HG02943 (cell line): ENCODE measurements around the gene BLVRB.
"Not testable (repeated sequence)": the region's sequence is repeated elsewhere in the genome, so short reads cannot be mapped to it uniquely, and the experiment has no call there.

ENCODE experiments used
- ATAC-seq: cut with Tn5 transposase; IDR thresholded peaks from one replicate; pipeline ENCODE4 v1.9.1; 2021; ENCODE audit warnings: mild to moderate bottlenecking, low read depth, moderate library complexity; ENCODE audit not compliant: unreplicated experiment

BLVRB gene

GRCh38 chr19:40453151-40453735 lies 12.3 kb downstream of the BLVRB start:
- ATAC-seq, result no peak

DNA sequence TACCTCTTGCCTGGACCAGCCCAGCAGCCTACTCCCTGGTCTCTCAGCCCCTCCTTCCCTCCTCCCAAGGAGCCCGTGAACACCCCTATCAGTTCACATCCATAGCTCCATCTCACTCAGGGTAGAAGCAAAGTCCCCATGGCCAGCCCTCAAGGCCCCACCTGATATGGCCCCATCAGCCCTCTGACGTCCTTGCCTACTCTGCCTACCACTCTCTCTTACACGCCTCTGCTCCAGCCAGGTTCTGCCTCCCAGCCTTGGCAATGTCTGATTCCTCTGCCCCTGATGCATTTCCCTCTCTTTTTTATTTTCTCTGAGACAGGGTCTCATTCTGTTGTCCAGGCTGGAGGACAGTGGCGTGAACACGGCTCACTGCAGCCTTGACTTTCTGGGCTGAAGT lies 13.5 kb downstream of the BLVRB start:
- no peak for ATAC-seq

GRCh38 chr19:40450664-40451063 lies 14.9 kb downstream of the BLVRB start:
- no peak for ATAC-seq

DNA sequence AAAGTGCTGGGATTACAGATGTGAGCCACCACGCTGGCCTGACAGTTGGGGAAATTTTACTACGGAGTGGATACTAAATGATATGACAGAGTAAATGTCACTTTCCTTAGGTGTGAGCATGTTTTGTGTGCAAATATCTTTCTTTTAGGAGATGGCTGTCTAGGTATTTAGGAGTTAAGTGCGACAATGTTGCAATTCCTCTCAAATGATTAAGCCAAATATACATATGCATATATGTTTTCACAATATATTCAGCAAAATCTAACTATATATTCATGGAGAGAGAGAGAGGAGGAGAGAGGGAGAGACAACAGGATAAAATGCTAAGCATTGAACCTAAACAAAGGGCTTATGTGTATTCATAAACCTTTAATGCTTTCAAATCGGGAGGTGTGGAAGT lies 16.0 kb downstream of the BLVRB start:
- no peak for ATAC-seq

DNA sequence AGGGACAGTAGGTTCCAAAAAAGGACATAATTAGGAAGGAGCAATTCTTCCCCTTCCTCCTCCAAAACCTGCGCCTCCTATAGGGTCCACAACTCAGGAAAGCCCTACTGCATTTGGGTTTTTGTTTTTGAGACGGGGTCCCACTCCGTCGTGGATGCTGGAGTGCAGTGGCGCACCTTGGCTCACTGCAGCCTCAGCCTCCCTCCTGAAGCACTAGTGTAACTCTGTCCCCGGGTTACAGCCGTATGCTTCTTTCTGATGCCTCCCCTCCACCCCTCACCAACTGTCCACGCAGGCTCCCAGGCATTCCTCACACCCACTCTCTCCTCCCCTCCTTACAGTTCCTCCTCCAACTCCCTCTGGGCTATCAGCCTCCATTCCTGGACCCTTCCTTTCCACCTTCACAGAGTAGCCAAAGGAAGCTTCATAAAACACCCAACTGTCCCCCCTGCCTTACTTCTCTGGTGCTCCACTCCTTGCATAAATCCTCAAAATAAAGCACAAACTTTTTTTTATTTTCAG lies 19.2 kb downstream of the BLVRB start:
- no peak for ATAC-seq

DNA sequence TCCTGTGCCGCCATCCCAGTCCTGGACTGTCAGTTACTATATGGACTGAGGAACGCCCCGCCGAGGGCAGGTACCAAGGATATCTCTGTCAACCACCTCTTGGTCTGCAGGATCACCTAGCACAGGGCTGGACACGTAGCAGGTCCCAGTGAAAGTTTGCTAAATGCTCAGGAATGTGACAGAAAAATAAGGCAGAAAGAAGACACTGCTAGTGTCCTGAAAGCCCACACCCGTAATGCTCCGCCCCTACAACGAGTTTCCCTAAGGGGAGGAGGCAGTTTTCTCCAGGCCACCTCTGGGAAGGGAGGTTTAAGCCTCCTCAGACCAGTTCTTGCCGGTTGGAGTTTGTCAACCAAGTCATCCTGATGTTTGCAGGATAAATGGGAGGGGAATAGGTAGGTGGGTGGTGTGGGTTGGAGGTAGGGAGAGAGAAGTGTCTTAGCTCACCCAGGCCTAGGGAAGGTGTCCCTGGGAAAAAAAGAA lies 19.7 kb downstream of the BLVRB start:
- no peak for ATAC-seq

- no peak for ATAC-seq
These were observed 20.7 kb downstream of the BLVRB start for GRCh38 chr19:40444825-40445312.

DNA sequence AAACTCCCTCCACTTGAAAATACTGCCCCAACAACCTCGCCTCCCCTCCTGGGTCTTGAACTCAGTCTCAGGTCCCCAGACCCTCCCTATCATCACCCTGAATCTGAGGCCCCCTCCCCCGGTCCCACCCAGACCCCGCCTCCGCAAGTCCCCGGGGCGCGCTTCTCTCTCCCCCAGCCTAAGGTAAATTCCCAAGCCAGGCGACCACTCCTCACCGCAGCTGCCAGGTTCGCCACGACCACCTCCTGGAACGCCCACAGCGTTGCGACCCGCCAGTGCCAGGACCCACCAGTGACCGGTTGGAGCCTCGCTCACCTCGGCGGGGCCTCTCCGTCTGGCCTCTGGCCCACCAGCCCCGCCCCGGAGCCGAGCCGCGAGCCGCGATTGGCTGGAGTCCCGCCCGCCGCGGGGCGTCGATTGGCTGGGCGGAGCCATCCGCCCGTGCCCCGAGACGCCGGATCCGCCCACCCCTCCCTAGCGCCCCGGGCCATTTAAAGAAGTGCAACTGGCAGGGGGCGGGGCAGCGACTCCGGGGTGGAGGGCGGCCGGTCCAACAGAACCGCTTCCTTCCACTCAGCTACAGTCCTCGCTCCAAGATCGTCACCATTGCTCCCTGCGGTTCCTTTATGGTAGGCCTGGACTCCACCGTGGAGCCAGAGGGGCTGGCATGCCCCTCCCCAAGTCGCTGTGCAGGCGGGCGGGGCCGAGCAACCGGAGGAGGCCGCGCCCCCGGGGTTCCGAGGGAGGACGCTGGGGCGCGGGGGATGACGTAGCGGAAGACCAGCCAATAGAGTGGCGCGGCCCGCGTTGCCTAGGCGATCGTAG lies 21.3 kb downstream of the BLVRB start, which contains the start of gene SERTAD3:
TSS of gene SERTAD3 (minus strand) at position 336 of the 825 bp plus-strand sequence. CDS start 2,255 bp downstream, outside the sequence.
- peak; percentile 63 for ATAC-seq

- peak; percentile 72 for ATAC-seq
These were observed 22.2 kb downstream of the BLVRB start for GRCh38 chr19:40443131-40443999.

GRCh38 chr19:40442328-40443130 lies 23.0 kb downstream of the BLVRB start:
- ATAC-seq, result no peak

GRCh38 chr19:40441719-40442253 lies 23.8 kb downstream of the BLVRB start:
- no peak for ATAC-seq

DNA sequence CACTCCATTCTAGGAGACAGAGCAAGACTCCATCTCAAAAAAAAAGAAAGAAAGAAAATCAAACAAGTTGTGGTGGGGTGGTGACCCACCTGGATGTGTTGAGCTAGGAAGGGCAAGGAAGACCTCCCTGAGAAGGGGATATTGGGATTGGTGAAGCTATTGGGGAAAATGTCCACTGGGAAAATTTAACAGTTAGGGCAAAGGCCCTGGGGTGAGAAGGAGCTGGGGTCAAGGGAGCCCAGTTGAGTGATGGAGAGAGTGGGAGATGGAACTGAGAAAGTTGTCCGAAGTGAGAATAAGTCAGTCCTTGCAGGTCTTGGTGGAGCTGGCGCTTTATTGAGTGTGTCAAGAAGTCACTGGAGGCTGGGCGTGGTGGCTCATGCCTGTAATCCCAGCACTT lies 27.3 kb downstream of the BLVRB start:
- ATAC-seq, result no peak

- ATAC-seq, result no peak
These were observed 31.9 kb downstream of the BLVRB start for GRCh38 chr19:40433391-40434216.

GRCh38 chr19:40432760-40433159 lies 32.8 kb downstream of the BLVRB start:
- ATAC-seq, result not testable (repeated sequence)

- ATAC-seq, result no peak
These were observed 33.8 kb downstream of the BLVRB start for GRCh38 chr19:40431698-40432097.

DNA sequence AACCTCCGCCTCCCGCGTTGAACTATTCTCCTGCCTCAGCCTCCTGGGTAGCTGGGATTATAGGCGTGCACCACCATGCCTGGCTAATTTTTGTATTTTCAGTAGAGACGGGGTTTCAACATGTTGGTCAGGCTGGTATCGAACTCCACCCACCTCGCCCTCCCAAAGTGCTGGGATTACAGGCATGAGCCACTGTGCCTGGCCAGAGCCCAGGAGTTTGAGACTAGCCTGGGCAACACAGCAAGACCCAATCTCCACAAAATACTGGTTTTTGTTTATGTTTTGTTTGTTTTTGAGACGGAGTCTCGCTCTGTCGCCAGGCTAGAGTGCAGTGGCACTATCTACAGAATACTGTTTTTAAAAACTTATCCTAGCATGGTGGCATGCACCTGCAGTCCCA lies 35.3 kb downstream of the BLVRB start:
- not testable (repeated sequence) for ATAC-seq

- not testable (repeated sequence) for ATAC-seq
These were observed 37.3 kb downstream of the BLVRB start for GRCh38 chr19:40428197-40428596.

DNA sequence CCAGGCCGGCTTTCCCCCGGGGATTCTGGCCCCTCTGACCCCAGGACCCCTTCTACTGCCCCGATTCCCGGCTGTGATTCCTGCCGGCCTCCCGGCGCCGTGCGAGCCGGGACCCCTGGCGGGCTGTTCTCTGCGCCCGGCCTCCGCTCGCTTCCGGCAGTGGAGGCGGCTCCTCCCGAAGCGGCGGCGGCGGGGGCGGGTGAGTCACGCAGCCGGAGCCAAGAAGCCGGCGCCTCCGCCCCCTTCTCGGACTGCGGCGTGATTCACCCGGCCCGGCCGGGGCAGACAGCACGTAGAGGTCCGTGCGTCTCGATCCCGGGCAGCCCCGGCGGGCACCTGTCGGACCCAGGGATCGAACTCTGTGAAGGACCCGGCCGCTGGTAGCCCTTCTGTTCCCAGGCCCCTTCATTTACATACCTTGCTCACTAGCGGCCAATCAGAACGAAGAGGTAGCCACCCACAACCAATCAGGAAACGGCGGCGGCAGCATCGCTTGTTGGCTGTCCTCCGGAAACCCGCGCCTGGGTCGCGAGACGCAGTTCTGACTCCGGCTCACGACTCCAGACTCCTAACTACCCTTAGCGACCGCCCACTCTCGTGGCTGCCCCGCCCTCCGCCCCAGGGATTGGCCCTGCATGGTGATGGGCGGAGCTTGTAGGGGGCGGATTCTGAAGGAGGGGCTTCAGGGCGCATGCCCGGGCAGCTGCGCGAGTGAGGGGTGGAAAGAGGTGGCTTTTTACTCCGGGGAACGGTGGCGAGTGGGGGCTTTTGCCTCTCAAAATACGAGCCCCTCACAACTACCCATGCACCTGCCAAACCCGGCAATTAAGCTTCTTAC lies 39.9 kb downstream of the BLVRB start, which contains the start of gene SERTAD1:
TSS of gene SERTAD1 (minus strand) at position 543 of the 838 bp plus-strand sequence. CDS start 2,446 bp downstream, outside the sequence.
- peak; percentile 84 for ATAC-seq
